ENCODE results near the gene SACM1L. TPM values are rescaled to one million over a fixed set of nuclear protein-coding genes. Genes with fewer than 3 reads are reported as not detected.
"Not testable (repeated sequence)": the region's sequence is repeated elsewhere in the genome, so short reads cannot be mapped to it uniquely, and the experiment has no call there.

The SACM1L gene
- polyA plus RNA-seq, 1 donor from 2014 or later: 14.9 TPM

DNA sequence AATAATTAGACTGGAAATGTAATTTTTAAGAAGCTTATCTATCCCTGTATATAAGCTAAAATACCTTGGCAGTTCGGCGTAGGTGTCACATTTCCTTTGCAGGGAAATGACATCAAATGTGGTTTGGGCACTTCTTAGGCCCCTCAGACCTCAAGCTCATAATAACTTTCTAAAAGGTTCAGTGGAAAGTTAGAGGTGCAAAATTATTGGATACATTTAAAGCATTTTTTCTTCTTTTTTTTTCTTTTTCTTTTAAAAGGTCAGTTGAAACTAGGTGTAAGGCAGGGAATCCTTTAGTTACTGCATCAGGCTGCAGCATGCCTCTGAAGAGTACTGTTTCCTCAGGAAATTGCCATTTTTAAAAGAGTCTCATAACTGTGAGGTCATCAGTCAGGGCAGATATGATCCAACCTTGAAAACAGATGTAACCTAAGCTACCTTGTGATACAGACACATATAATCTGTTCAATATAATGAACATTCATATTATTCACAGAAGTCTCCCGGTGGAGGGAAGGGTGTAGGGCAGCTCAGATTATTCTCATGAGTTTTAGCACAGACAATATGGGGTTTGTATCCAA lies 4.8 kb downstream of the SACM1L start:
- Mint-ChIP-seq H3K9me3 (peaks cover 0 to under 1% (median 0%) of the 10 kb centered on the region in 3 donors), H3K27ac (peak overlapping the region; percentile 32 to 79 (median 50)), H3K4me3 (peak overlapping the region in 3 of 4 donors; percentile 56 to 75 (median 60)), H3K4me1 (peaks cover 44 to 62% (median 45%) of the 10 kb centered on the region in 3 donors), H3K36me3 (peaks cover 12% of the 10 kb centered on the region), H3K27me3 (no peaks in the 10 kb centered on the region)

- peaks cover 12% of the 10 kb centered on the region for H3K36me3 Mint-ChIP-seq
Measured at GRCh38 chr3:45695166-45695565, 6.0 kb downstream of the SACM1L start.

DNA sequence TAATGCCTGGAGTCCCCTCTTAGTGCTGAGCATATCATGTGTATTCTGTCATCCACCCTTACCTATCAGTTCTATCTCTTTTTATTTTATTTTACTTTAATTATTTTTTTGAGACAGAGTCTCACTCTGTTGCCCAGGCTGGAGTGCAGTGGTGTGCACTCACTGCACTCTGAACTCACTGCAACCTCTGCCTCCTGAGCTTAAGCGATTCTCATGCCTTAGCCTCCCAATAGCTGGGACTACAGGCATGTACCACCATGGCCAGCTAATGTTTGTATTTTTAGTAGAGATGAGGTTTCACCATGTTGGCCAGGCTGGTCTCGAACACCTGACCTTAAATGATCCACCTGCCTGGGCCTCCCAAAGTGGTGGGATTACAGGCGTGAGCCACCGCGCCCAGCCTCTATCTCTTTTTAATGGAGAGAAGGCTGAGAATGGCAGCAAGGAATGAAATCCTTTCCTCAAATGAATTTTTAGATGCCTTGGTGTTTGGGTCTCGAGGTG lies 11.4 kb downstream of the SACM1L start:
- H3K9me3 Mint-ChIP-seq: no peaks in the 10 kb centered on the region
- H3K4me1 Mint-ChIP-seq: peaks cover 5 to 39% (median 21%) of the 10 kb centered on the region in 3 donors
- no peak overlapping the region for H3K27ac Mint-ChIP-seq
- H3K36me3 Mint-ChIP-seq: peaks cover 3% of the 10 kb centered on the region
- no peaks in the 10 kb centered on the region for H3K27me3 Mint-ChIP-seq
- no peak overlapping the region for H3K4me3 Mint-ChIP-seq

More at GRCh38 chr3:45695166-45695565, 6.0 kb downstream of the SACM1L start:
- H3K9me3 Mint-ChIP-seq, H3K27me3 Mint-ChIP-seq: not testable (repeated sequence)
- Mint-ChIP-seq H3K4me1 (peaks cover 44 to 65% (median 49%) of the 10 kb centered on the region in 3 donors), H3K4me3 (peak overlapping the region in 2 of 4 donors; percentile 74 to 85), H3K27ac (peak overlapping the region in 2 of 3 donors; percentile 0 to 79)

GRCh38 chr3:45701172-45701867 lies 12.1 kb downstream of the SACM1L start:
- peak overlapping the region in 1 of 3 donors; percentile 60 for H3K27ac Mint-ChIP-seq
- H3K36me3 Mint-ChIP-seq: peaks cover 3% of the 10 kb centered on the region
- H3K27me3 Mint-ChIP-seq: no peaks in the 10 kb centered on the region
- peaks cover 4 to 38% (median 18%) of the 10 kb centered on the region in 3 donors for H3K4me1 Mint-ChIP-seq
- H3K4me3 Mint-ChIP-seq: no peak overlapping the region
- no peaks in the 10 kb centered on the region for H3K9me3 Mint-ChIP-seq

- Mint-ChIP-seq H3K9me3 (no peaks in the 10 kb centered on the region), H3K4me3 (no peak overlapping the region), H3K27ac (no peak overlapping the region), H3K27me3 (no peaks in the 10 kb centered on the region), H3K4me1 (peaks cover 2 to 29% (median 18%) of the 10 kb centered on the region in 3 donors), H3K36me3 (peaks cover 4% of the 10 kb centered on the region)
Measured at GRCh38 chr3:45704301-45704943, 15.2 kb downstream of the SACM1L start.

GRCh38 chr3:45705839-45706808 lies 16.9 kb downstream of the SACM1L start:
- Mint-ChIP-seq H3K27me3 (no peaks in the 10 kb centered on the region), H3K4me3 (no peak overlapping the region), H3K27ac (no peak overlapping the region), H3K9me3 (no peaks in the 10 kb centered on the region), H3K36me3 (peaks cover 7% of the 10 kb centered on the region), H3K4me1 (peaks cover 2 to 21% (median 11%) of the 10 kb centered on the region in 3 donors)

DNA sequence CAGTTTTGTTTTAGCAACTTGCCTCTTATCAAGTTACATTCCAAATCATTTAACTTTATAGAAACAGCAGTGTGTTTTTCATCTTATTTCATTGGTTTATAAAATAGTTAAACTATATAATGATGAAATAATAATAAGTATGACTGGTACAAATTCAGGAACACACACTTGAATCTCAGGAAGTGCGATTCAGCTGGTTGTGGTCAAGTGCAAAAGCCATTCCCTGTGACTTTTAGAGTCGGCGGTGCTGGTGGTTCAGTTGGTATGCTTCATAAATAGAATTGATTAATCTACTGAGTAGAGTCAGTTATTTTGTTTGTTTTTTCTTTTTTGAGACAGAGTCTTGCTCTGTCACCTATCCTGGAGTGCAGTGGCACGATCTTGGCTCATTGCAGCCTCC lies 22.7 kb downstream of the SACM1L start:
- Mint-ChIP-seq H3K27me3 (no peaks in the 10 kb centered on the region), H3K4me1 (peaks cover 0 to 2% (median 0%) of the 10 kb centered on the region in 3 donors), H3K9me3 (no peaks in the 10 kb centered on the region), H3K27ac (peak overlapping the region in 1 of 3 donors; percentile 21), H3K4me3 (no peak overlapping the region), H3K36me3 (peaks cover 10% of the 10 kb centered on the region)

DNA sequence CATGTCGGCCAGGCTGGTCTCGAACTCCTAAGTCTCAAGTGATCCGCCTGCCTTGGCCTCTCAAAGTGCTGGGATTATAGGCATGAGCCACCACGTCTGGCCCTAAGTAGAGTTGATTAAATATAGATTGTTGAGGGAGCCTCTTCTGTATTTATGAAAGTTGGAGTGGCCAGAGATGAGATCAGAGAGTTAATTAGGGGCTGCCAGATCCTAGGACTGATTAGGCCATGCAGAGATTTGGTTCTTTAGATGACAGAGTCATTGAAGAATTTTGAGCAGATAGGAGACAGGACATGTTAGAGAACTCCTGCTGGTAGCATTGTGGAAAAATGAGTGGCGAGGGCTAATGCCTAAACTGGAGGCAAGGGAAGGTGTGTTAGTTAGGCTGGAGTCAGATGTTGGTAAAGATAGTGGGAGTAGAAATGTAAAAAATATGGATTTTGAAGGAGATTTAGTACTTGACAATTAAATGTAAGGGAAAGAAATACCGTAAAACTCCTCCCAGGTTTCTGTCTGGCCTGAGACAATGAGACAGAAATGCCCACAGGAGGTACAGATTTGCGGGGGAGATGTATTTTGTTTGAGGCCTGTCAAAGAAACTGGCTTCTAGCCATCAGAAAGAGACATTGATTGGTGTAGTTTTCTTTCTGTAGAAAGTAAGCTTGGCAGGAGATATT lies 23.4 kb downstream of the SACM1L start:
- Mint-ChIP-seq H3K36me3 (peaks cover 5% of the 10 kb centered on the region), H3K4me3 (no peak overlapping the region), H3K9me3 (no peaks in the 10 kb centered on the region), H3K27ac (peak overlapping the region in 1 of 3 donors; percentile 21), H3K27me3 (no peaks in the 10 kb centered on the region), H3K4me1 (peaks cover 0 to 2% (median 0%) of the 10 kb centered on the region in 3 donors)

GRCh38 chr3:45715945-45716344 lies 26.7 kb downstream of the SACM1L start:
- Mint-ChIP-seq H3K4me1 (peaks cover 0 to 4% (median 2%) of the 10 kb centered on the region in 3 donors), H3K36me3 (peaks cover 8% of the 10 kb centered on the region), H3K27me3 (no peaks in the 10 kb centered on the region), H3K4me3 (no peak overlapping the region), H3K27ac (no peak overlapping the region), H3K9me3 (no peaks in the 10 kb centered on the region)

DNA sequence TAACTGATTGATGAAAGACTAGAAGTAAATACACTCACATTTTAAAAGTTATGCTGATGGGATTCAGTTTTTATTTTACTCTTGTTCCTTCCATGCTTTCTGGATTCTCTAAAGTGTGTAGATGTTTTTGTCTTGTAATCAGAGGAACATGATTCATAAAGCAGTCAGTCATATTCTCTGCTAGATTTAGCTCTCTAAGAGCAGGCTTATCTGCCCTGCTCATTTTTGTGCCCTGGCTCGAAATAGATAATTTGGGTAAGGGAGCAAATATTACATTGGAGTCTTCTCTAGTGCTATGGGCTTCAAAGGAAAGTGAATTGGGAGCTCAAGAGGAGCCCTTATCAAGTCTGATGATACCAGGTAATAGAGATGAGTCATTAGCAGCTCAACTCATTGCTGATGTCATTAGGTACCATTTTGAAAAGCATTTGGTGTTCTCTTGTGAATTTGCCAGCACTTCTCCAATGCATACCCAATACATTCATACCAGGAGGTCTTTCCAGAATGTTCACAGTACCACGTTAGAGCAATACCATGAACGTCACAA lies 27.7 kb downstream of the SACM1L start:
- H3K4me1 Mint-ChIP-seq: peaks cover 0 to 4% (median 2%) of the 10 kb centered on the region in 3 donors
- no peak overlapping the region for H3K4me3 Mint-ChIP-seq
- no peaks in the 10 kb centered on the region for H3K27me3 Mint-ChIP-seq
- no peaks in the 10 kb centered on the region for H3K9me3 Mint-ChIP-seq
- peaks cover 6% of the 10 kb centered on the region for H3K36me3 Mint-ChIP-seq
- H3K27ac Mint-ChIP-seq: no peak overlapping the region

DNA sequence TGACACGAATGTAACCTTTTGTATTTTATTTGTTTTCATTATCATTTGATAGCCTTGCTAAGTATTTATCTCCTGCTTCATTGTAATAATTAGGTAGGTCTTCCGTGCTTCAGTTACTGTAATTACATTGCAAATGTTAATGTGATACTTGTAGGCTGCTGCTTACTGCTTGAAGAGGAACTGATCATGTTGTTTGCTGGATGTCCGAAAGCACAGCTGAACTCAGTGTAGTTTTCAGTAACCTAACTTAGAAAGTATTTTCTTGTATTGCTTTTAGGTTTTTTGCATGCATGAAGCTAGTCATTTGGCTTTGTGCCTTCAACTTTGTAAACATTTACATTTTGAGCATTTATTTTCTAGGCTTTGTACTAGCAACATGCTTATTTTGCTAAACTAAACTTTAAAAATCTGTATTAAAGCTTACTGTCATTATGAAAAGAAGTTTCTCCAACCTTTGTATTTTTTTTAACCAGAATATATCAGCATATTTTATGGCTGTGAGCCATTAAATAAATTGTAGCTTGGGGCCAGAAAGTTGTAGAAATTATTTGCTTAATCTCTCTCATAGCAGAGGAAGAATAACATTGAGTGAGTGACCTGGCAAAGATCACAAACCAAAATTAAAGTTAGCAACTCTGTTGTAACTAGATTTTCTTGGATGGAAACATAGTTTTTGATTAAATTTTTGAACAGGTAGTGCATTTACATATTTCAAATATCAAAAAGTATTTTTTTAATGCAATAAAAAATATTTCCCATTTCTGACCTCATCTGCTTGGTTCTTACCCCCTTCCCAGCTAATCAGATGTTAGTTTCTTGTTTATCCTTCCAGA lies 30.7 kb downstream of the SACM1L start:
- H3K36me3 Mint-ChIP-seq: peaks cover 9% of the 10 kb centered on the region
- H3K27ac Mint-ChIP-seq: no peak overlapping the region
- no peaks in the 10 kb centered on the region for H3K9me3 Mint-ChIP-seq
- H3K4me1 Mint-ChIP-seq: peaks cover 2 to 7% (median 4%) of the 10 kb centered on the region in 3 donors
- no peaks in the 10 kb centered on the region for H3K27me3 Mint-ChIP-seq
- no peak overlapping the region for H3K4me3 Mint-ChIP-seq

DNA sequence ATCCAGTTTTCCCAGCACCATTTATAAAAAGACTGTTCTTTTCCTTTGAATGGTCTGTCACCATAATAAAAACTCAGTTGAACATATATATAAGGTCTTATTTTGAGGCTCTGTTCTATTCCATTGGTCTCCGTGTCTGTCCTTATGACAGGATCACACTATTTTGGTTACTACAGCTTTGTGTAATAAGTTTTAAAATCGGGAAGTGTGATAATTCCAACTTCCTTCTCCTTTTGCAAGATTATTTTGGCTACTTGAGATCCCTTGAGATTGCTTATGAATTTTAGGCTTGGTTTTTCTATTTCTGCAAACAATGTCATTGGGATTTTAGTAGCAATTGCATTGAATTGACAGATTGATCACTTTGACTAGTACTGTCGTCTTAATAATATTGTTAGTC lies 35.7 kb downstream of the SACM1L start:
- no peak overlapping the region for H3K27ac Mint-ChIP-seq
- H3K9me3 Mint-ChIP-seq: no peaks in the 10 kb centered on the region
- peaks cover 22% of the 10 kb centered on the region for H3K36me3 Mint-ChIP-seq
- peaks cover 5 to 23% (median 17%) of the 10 kb centered on the region in 3 donors for H3K4me1 Mint-ChIP-seq
- H3K4me3 Mint-ChIP-seq: no peak overlapping the region
- H3K27me3 Mint-ChIP-seq: no peaks in the 10 kb centered on the region

DNA sequence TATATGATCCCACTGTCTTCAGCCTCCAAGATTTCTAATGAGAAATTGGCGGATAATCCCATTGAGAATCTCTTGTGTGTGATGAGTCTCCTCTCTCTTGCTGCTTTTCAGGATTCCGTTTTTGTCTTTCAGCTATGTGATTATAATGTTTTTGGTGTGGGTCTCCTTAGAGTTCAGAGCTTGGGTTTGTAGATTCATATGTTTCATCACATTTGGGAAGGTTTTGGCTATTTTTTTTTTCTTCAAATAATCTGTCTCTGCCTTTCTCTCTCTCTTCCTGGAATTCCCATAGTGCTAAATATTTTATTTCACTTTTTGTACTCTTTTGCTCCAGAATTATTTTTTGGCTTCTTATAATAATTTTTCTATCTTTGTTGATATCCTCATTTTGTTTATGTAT lies 40.4 kb downstream of the SACM1L start:
- Mint-ChIP-seq H3K9me3 (no peaks in the 10 kb centered on the region), H3K4me1 (peaks cover 8 to 26% (median 25%) of the 10 kb centered on the region in 3 donors), H3K27me3 (no peaks in the 10 kb centered on the region), H3K4me3 (no peak overlapping the region), H3K36me3 (peaks cover 31% of the 10 kb centered on the region), H3K27ac (no peak overlapping the region)

Measured in IgD-negative memory B cell (primary cell).